HepG2 (cell line): ENCODE measurements around the gene ARID5B. TPM values are rescaled to one million over a fixed set of nuclear protein-coding genes. Genes with fewer than 3 reads are reported as not detected.

Source experiments
- AGO1 ChIP-seq: fragments of 200-400 bp; formaldehyde crosslinking; IDR thresholded peaks from 2 replicates; pipeline ENCODE4 v1.6.1; 2017; ENCODE audit warnings: mild to moderate bottlenecking, low read depth, low read length, moderate library complexity; ENCODE audit not compliant: poor library complexity, severe bottlenecking
- CC2D1A ChIP-seq: sonication (generic); formaldehyde crosslinking; IDR thresholded peaks from 2 replicates; pipeline ENCODE4 v1.8.1; 2023; ENCODE audit warnings: mild to moderate bottlenecking, missing genetic modification reagents
- CENPX ChIP-seq: sonication (generic); formaldehyde crosslinking; IDR thresholded peaks from 2 replicates; pipeline ENCODE4 v1.9.0; 2021; ENCODE audit warnings: mild to moderate bottlenecking, missing genetic modification reagents, moderate library complexity
- HMG20A ChIP-seq: IDR thresholded peaks from 2 replicates; pipeline ENCODE4 v1.6.1; 2016; ENCODE audit warnings: borderline replicate concordance
- KAT7 ChIP-seq: IDR thresholded peaks from 2 replicates; pipeline ENCODE4 v1.6.1; 2018; ENCODE audit warnings: borderline replicate concordance, missing compliant biosample characterization
- POGZ ChIP-seq: sonication (generic); formaldehyde crosslinking; IDR thresholded peaks from 2 replicates; pipeline ENCODE4 v1.4.0; 2020; ENCODE audit warnings: mild to moderate bottlenecking, missing genetic modification reagents
- RFX5 ChIP-seq: IDR thresholded peaks from 2 replicates; pipeline ENCODE4 v1.6.1; 2011; ENCODE audit warnings: low read depth, low read length, improper control_type of control experiment
- SNAPC5 ChIP-seq: sonication (generic); formaldehyde crosslinking; IDR thresholded peaks from 2 replicates; pipeline ENCODE4 v1.8.1; 2023; ENCODE audit warnings: mild to moderate bottlenecking, missing genetic modification reagents, borderline replicate concordance
- SP5 ChIP-seq: IDR thresholded peaks from 2 replicates; pipeline ENCODE4 v1.6.1; 2016; ENCODE audit warnings: low read depth, borderline replicate concordance
- TBP ChIP-seq: sonication (generic); formaldehyde crosslinking; IDR thresholded peaks from 2 replicates; pipeline ENCODE4 v1.5.0; 2020; ENCODE audit warnings: missing genetic modification reagents
- ZBTB42 ChIP-seq: sonication (generic); formaldehyde crosslinking; IDR thresholded peaks from 2 replicates; pipeline ENCODE4 v1.5.0; 2020; ENCODE audit warnings: mild to moderate bottlenecking, missing genetic modification reagents
- ZBTB49 ChIP-seq: sonication (generic); formaldehyde crosslinking; IDR thresholded peaks from 2 replicates; pipeline ENCODE4 v1.4.0; 2020; ENCODE audit warnings: missing genetic modification reagents, borderline replicate concordance
- ZNF30 ChIP-seq: sonication (generic); formaldehyde crosslinking; IDR thresholded peaks from 2 replicates; pipeline ENCODE4 v1.5.0; 2020; ENCODE audit warnings: mild to moderate bottlenecking, missing genetic modification reagents
- ZNF33A ChIP-seq: sonication (generic); formaldehyde crosslinking; IDR thresholded peaks from 2 replicates; pipeline ENCODE4 v1.5.1; 2020; ENCODE audit warnings: missing genetic modification reagents, mild to moderate bottlenecking, moderate library complexity, borderline replicate concordance
- ZNF350 ChIP-seq: sonication (generic); formaldehyde crosslinking; IDR thresholded peaks from 2 replicates; pipeline ENCODE4 v1.4.0; 2020; ENCODE audit warnings: mild to moderate bottlenecking, low read depth, missing genetic modification reagents, borderline replicate concordance
- ZNF563 ChIP-seq: sonication (generic); formaldehyde crosslinking; IDR thresholded peaks from 2 replicates; pipeline ENCODE4 v1.8.0; 2022; ENCODE audit warnings: mild to moderate bottlenecking, moderate library complexity, missing genetic modification reagents
- ZNF589 ChIP-seq: sonication (generic); formaldehyde crosslinking; conservative IDR thresholded peaks from 2 replicates; pipeline ENCODE4 v1.8.0; 2022; ENCODE audit warnings: mild to moderate bottlenecking, moderate library complexity, missing genetic modification reagents
- polyA plus RNA-seq, 8 experiments: library from polyadenylated mRNA; depleted of rRNA in 3 of 8; stranded (reverse) in 7 of 8; unstranded in 1 of 8; fragments of >200 nt; fragmentation: Illumina TruSeq in 4 of 8; extraction: Trizol in 4 of 8; gene quantifications; 2 replicates each; pipeline versions ENCODE4 v1.2.1 to v1.2.3, GENCODE V29; 2011 to 2016; ENCODE audit warnings: low read depth in 4 of 8, missing spikeins in 1 of 8, mixed read lengths in 1 of 8; ENCODE audit not compliant: insufficient read depth in 1 of 8
- total RNA-seq, 5 experiments: library from RNA; depleted of rRNA; stranded (reverse); fragments of >200 nt; fragmentation: Illumina TruSeq; extraction: Trizol; gene quantifications; 2 replicates each; pipeline ENCODE4 v1.2.3, GENCODE V29; 2016; ENCODE audit warnings: low read depth in 1 of 5
- TF ChIP-seq, protein P1 (sequence below): sonication (generic); formaldehyde crosslinking; IDR thresholded peaks from 2 replicates; pipeline ENCODE4 v1.4.0; 2020; ENCODE audit warnings: mild to moderate bottlenecking, missing genetic modification reagents
- TF ChIP-seq, protein P2 (sequence below): sonication (generic); formaldehyde crosslinking; IDR thresholded peaks from 2 replicates; pipeline ENCODE4 v1.5.0; 2020; ENCODE audit warnings: mild to moderate bottlenecking, low read depth, missing genetic modification reagents, borderline replicate concordance
- TF ChIP-seq, protein P3 (sequence below): sonication (generic); formaldehyde crosslinking; IDR thresholded peaks from 2 replicates; pipeline ENCODE4 v1.9.0; 2021; ENCODE audit warnings: missing genetic modification reagents, borderline replicate concordance
- TF ChIP-seq, protein P4 (sequence below): sonication (generic); formaldehyde crosslinking; IDR thresholded peaks from 2 replicates; pipeline ENCODE4 v1.8.0; 2022; ENCODE audit warnings: mild to moderate bottlenecking, missing genetic modification reagents, borderline replicate concordance

The ARID5B gene
- total and polyA plus RNA-seq, 2 of the 13 experiments (the other 11 are each of a cell fraction or from before 2014, with no cell fraction given) = 6.2 to 21.1 TPM

DNA sequence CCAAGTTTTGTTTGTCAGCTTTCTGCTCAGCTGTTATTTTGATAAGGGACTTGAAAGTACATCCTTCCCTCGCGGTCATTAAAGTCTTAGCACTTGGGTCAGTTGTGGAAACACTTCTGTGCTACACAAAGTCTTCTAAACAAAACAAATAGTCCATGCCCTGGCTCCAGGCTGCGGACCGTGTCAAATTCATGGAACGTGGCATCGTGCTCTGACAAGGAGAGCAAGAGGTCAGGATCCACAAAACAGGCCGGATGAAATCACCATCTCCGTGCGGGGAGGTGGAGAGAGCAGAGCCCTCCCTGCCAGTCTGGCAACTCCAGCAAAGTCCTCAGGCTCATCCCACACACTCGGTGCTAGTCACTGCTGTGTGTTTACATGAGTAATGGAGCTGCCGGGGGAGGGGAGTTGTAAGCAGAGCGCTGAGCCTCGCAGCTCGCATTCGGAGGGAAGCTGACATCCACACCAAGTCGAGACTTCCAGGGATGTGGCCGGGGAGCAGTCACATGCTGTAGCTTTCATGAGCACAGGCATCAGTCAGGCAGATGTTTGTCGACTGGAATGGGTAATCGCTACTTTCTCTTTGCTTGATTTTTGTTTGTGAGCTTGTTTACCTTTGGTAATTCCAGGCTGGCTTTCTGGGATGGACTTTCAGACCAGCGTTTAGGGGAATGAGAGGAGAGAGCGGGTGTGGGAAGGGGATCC lies 147.6 kb downstream of the ARID5B start (continued):
- TF ChIP-seq, protein P1, sequence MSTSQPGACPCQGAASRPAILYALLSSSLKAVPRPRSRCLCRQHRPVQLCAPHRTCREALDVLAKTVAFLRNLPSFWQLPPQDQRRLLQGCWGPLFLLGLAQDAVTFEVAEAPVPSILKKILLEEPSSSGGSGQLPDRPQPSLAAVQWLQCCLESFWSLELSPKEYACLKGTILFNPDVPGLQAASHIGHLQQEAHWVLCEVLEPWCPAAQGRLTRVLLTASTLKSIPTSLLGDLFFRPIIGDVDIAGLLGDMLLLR = peak; percentile 84
- TF ChIP-seq HMG20A (CRISPR knock-in tag) (peak; percentile 82), ZBTB49 (CRISPR knock-in tag) (0 out of 2 replicates have a peak, but pooled peaks have one; percentile 33), SNAPC5 (CRISPR knock-in tag) (no peak; the same call in 1 of the 2 replicates), TBP (CRISPR knock-in tag) (no peak), POGZ (CRISPR knock-in tag) (peak; percentile 88), AGO1 (no peak), ZBTB42 (CRISPR knock-in tag) (peak; percentile 50; the same call in 1 of the 2 replicates), ZNF30 (CRISPR knock-in tag) (no peak), RFX5 (no peak), CENPX (no peak), SP5 (CRISPR knock-in tag) (no peak; the same call in 1 of the 2 replicates), ZNF563 (CRISPR knock-in tag) (no peak; the same call in 1 of the 2 replicates), ZNF350 (CRISPR knock-in tag) (peak; percentile 94), KAT7 (CRISPR knock-in tag) (peak; percentile 61; the same call in 1 of the 2 replicates), CC2D1A (CRISPR knock-in tag) (no peak), ZNF589 (CRISPR knock-in tag) (peak; percentile 85; the same call in 1 of the 2 replicates), ZNF33A (no peak)
- TF ChIP-seq, protein P2, sequence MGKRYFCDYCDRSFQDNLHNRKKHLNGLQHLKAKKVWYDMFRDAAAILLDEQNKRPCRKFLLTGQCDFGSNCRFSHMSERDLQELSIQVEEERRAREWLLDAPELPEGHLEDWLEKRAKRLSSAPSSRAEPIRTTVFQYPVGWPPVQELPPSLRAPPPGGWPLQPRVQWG (CRISPR knock-in tag) = no peak
- TF ChIP-seq, protein P3, sequence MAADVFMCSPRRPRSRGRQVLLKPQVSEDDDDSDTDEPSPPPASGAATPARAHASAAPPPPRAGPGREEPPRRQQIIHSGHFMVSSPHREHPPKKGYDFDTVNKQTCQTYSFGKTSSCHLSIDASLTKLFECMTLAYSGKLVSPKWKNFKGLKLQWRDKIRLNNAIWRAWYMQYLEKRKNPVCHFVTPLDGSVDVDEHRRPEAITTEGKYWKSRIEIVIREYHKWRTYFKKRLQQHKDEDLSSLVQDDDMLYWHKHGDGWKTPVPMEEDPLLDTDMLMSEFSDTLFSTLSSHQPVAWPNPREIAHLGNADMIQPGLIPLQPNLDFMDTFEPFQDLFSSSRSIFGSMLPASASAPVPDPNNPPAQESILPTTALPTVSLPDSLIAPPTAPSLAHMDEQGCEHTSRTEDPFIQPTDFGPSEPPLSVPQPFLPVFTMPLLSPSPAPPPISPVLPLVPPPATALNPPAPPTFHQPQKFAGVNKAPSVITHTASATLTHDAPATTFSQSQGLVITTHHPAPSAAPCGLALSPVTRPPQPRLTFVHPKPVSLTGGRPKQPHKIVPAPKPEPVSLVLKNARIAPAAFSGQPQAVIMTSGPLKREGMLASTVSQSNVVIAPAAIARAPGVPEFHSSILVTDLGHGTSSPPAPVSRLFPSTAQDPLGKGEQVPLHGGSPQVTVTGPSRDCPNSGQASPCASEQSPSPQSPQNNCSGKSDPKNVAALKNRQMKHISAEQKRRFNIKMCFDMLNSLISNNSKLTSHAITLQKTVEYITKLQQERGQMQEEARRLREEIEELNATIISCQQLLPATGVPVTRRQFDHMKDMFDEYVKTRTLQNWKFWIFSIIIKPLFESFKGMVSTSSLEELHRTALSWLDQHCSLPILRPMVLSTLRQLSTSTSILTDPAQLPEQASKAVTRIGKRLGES (CRISPR knock-in tag) = no peak
- TF ChIP-seq, protein P4, sequence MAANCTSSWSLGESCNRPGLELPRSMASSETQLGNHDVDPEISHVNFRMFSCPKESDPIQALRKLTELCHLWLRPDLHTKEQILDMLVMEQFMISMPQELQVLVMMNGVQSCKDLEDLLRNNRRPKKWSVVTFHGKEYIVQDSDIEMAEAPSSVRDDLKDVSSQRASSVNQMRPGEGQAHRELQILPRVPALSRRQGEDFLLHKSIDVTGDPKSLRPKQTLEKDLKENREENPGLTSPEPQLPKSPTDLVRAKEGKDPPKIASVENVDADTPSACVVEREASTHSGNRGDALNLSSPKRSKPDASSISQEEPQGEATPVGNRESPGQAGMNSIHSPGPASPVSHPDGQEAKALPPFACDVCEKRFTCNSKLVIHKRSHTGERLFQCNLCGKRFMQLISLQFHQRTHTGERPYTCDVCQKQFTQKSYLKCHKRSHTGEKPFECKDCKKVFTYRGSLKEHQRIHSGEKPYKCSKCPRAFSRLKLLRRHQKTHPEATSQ (CRISPR knock-in tag) = peak; percentile 72; the same call in 1 of the 2 replicates
